8988T (cell line): Measurements from ENCODE around the gene ANGPTL8.

Experiments used
- DNase-seq: peaks from one replicate; pipeline ENCODE4 v3.0.0; 2011

Gene ANGPTL8

DNA sequence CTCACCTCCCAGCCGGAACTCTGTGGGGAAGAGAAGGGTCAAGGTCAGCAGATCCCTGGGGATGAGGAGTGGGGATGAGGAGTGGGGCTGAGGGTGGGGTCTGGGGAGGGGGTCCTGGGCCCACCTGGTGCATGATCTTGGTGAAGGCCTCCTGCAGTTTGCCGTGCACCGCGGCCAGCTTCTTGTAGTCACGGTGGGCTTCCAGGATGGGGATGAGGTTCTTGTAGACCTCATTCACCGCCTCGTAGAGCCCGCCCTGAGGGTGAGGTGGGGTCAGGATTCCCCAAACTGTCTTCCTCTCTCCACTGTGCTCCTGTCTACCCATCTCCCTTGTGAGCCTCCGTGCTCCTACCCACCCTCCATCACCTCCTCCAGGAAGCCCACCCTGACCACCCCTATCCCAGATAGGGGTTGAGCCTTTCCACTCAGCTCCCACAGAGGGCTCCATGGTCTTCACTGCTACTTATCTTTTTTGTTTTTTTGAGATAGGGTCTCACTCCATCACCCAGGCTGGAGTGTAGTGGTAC is 35.3 kb upstream of the ANGPTL8 start:
- no peak for DNase-seq

GRCh38 chr19:11204943-11205349 is 34.5 kb upstream of the ANGPTL8 start:
- no peak for DNase-seq

GRCh38 chr19:11205939-11206570 is 33.4 kb upstream of the ANGPTL8 start:
- DNase-seq, result no peak

GRCh38 chr19:11208561-11209471 is 30.6 kb upstream of the ANGPTL8 start:
- no peak for DNase-seq

DNA sequence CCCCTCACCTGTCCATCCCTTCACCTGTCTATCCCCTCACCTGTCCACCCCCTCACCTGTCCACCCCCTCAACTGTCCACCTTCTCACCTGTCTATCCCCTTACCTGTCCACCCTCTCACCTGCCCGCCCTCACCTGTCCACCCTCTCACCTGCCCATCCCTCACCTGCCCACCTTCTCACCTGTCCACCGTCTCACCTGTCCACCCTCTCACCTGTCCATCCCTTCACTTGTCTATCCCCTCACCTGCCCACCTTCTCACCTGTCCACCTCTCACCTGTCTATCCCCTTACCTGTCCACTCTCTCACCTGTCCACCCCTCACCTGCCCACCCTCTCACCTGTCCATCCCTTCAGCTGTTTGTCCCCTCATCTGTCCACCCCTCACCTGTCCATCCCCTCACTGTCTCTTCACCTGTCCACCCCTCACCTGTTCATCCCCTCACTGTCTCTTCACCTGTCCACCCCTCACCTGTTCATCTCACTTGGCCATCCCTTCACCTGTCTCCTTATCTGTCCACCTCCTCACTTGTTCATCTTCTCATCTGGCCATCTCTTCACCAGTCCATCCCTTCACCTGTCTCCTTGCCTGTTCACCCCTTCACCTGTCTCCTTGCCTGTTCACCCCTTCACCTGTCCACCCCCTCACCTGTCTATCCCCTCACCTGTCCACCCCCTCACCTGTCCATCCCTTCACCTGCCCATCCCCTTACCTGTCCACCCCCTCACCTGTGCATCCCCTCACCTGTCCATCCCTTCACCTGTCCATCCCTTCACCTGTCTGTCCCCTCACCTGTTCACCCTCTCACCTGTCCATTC is 29.4 kb upstream of the ANGPTL8 start:
- DNase-seq, result no peak

DNA sequence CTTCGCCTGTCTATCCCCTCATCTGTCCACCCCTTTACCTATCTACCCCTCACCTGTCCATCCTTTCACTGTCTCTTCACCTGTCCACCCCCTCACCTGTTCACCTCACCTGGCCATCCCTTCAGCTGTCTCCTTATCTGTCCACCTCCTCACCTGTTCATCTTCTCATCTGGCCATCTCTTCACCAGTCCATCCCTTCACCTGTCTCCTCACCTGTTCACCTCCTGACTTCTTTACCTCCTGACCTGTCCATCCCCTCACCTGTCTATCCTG is 28.8 kb upstream of the ANGPTL8 start:
- DNase-seq, result no peak

GRCh38 chr19:11214387-11214786 is 25.0 kb upstream of the ANGPTL8 start:
- DNase-seq, result no peak

- DNase-seq, result no peak
These were observed 18.3 kb upstream of the ANGPTL8 start for GRCh38 chr19:11221082-11221598.

DNA sequence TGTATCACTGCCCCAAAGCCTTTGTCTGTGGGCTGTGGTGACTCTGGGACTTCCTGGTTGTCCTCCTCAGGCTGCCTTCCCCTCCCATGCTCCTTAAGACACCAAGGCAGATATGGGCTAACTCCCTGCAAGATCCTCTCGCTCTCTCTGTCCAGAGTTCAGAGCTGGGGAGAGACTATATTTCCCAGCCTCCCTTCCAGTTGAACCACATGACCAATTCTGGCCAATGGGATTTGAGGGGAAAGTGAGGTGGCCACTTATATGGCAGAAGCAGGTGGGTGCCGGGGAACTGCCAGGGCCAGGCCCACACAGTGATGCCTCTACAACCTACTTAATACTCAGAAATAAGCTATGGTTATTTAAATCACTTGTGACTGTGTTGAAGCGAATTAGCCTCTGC is 16.2 kb upstream of the ANGPTL8 start:
- DNase-seq, result no peak

- no peak for DNase-seq
These were observed 15.0 kb upstream of the ANGPTL8 start for GRCh38 chr19:11224429-11224828.

- no peak for DNase-seq
These were observed 14.2 kb upstream of the ANGPTL8 start for GRCh38 chr19:11225172-11225571.

GRCh38 chr19:11225815-11226214 is 13.6 kb upstream of the ANGPTL8 start:
- no peak for DNase-seq

DNA sequence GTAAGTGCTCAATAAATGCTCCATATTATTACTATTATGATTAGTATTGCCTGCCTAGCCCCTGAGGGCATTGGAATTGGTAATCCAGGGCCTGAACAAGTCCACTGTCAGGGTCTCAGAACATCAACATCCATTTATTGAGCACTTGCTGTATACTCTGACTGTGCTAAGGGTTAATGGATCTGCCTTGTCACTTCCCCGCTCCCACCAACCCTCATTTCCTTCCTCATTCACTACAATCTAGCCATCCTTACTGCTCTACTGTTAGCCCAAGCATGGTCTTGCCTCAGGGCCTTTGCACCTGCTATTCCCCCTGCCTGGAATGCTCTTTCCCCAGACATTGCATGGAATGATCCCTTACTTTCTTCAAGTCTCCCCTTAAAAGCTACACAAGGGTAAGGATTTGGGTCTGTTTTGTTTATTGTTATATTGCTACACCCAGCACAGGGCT is 12.7 kb upstream of the ANGPTL8 start:
- no peak for DNase-seq

GRCh38 chr19:11227195-11227886 is 12.1 kb upstream of the ANGPTL8 start:
- DNase-seq, result no peak

GRCh38 chr19:11230621-11231386 is 8.6 kb upstream of the ANGPTL8 start:
- DNase-seq, result no peak

DNA sequence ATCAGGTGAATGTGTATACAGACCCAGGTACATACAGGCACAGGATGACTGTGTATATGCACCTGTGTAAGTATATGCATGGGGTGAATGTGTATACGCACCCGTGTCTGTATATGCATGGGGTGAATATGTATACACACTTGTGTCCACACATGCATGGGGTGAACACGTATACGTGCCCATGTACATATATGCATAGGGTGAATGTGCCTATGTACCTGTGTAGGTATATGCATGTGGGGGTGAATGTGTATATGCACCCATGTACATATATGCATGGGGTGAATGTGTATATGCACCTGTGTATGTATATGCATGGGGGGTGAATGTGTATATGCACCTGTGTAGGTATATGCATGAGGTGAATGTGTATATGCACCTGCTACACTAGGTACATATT is 6.9 kb upstream of the ANGPTL8 start:
- no peak for DNase-seq

DNA sequence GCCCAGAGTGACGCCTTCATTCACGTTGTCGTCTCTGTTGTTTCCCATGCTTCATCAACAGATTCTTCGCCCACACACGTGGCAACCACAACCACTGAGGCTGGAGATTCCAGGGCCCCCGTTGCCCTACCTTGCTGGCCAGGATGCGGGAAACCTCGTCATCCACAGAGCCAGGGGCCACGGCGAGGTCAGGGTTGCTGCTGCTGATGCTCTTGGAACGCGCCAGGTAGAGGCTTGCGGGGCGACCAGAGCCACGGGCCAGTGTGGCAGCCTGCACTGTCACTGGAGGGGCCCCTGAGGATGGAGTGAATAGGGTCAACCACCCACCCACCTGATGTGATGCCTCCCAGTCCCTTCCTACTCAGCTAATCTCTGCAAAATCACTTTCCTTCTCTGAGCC is 6.3 kb upstream of the ANGPTL8 start:
- no peak for DNase-seq

DNA sequence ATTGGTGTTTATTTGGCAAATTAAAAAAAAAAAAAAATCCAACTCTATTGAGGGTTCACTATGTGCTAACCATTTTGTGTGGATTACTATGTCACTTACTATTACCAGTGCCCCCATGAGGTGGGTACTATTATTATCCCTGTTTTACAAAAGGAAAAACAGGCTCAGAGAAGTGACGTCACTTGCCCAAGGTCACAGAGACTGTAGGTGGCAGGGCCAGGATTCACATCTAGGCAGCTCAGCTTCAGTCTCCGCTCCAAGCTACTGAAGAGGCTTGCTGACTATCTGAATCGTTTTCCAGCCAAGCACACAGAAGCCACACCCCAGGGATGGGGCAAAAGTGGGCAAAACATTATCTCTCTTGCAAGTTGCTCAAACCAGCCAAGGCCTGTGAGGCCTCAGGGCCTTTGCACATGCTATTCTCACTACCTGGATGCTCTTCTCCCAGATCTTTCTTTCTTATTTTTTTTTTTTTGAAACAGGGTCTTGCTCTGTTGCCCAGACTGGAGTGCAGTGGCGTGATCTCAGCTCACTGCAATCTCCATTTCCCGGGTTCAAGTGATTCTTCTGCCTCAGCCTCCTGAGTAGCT is 4.8 kb upstream of the ANGPTL8 start:
- no peak for DNase-seq

GRCh38 chr19:11236324-11237301 is 2.8 kb upstream of the ANGPTL8 start:
- DNase-seq, result no peak

GRCh38 chr19:11237321-11237720 is 2.1 kb upstream of the ANGPTL8 start:
- no peak for DNase-seq
